ENCODE results near the gene KIT.

GRCh38 chr4:54730581-54730980, 72.8 kb downstream of the KIT start:
- TF ChIP-seq EZH2 (IDR thresholded peaks at IDR 0.05; ENCODE audit: insufficient read depth, low read length) (no peak), CTCF (IDR thresholded peaks at IDR 0.05; ENCODE audit: insufficient read depth, low read depth, low read length) (no peak)

All from astrocyte (in vitro differentiated cells and primary cell).